Nephron progenitor cell (in vitro differentiated cells): ENCODE data around the gene CADM1.

Source experiments
- DNase-seq: peaks from one replicate; pipeline ENCODE4 v3.0.0; 2021
- H3K27ac Mint-ChIP-seq: 2 replicates; pipeline ENCODE4 v1.8.0; 2021; ENCODE audit warnings: mild to moderate bottlenecking, moderate library complexity, mixed read lengths
- H3K27me3 Mint-ChIP-seq: 2 replicates; pipeline ENCODE4 v1.8.0; 2021; ENCODE audit warnings: mild to moderate bottlenecking, low read depth, mixed read lengths; ENCODE audit not compliant: poor library complexity
- H3K36me3 Mint-ChIP-seq: 2 replicates; pipeline ENCODE4 v1.8.0; 2021; ENCODE audit warnings: low read depth, mixed read lengths
- H3K4me1 Mint-ChIP-seq: 2 replicates; pipeline ENCODE4 v1.8.0; 2021; ENCODE audit warnings: mixed read lengths
- H3K4me3 Mint-ChIP-seq: 2 replicates; pipeline ENCODE4 v1.8.0; 2021; ENCODE audit warnings: mild to moderate bottlenecking, moderate library complexity, mixed read lengths
- H3K9me3 Mint-ChIP-seq: 2 replicates; pipeline ENCODE4 v1.8.0; 2021; ENCODE audit warnings: mild to moderate bottlenecking, moderate library complexity, mixed read lengths
- TF ChIP-seq, protein P1 (sequence below): fragments of 200-600 bp; sonication (generic); IDR thresholded peaks from 2 replicates; pipeline ENCODE4 v1.5.0; 2021; ENCODE audit warnings: antibody characterized with exemption

Gene CADM1

DNA sequence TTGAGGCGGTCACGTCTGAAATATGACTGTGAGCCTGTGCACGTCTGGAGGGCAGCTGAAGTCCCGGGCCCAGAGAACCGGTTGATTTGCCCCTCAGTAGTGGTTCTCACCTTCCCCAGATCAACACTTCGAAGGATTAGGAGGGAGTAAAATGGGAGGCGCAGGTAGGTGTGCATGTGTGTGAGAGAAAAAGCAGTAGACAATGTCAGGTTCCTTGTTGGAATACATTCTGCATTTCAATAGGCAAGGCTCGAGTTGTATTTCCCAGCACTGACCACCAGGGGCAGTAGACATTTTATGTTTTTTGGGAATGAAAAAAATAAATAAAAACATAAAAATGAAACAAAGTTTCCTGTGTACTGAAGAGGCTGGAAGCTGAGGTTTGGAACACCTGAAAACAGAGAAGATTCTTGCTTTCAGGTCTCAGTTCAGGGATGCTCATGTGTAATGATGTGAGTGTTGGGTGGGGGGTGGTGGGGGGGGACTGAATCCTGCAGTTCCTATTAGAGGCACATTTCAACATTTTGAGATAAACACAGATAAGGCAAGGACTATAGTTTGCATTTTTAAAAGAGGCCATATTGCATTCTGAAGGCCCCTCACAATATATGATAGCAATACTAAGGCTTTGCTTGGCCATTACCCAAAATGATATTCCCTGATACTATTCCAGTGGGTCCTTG, 333.9 kb downstream of the CADM1 start:
- TF ChIP-seq, protein P1, sequence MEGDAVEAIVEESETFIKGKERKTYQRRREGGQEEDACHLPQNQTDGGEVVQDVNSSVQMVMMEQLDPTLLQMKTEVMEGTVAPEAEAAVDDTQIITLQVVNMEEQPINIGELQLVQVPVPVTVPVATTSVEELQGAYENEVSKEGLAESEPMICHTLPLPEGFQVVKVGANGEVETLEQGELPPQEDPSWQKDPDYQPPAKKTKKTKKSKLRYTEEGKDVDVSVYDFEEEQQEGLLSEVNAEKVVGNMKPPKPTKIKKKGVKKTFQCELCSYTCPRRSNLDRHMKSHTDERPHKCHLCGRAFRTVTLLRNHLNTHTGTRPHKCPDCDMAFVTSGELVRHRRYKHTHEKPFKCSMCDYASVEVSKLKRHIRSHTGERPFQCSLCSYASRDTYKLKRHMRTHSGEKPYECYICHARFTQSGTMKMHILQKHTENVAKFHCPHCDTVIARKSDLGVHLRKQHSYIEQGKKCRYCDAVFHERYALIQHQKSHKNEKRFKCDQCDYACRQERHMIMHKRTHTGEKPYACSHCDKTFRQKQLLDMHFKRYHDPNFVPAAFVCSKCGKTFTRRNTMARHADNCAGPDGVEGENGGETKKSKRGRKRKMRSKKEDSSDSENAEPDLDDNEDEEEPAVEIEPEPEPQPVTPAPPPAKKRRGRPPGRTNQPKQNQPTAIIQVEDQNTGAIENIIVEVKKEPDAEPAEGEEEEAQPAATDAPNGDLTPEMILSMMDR, result peak; percentile 74
- peaks cover 62% of the 10 kb centered on the region for H3K4me1 Mint-ChIP-seq
- H3K4me3 Mint-ChIP-seq, result no peak overlapping the region
- no peak overlapping the region for H3K27ac Mint-ChIP-seq
- no peaks in the 10 kb centered on the region for H3K9me3 Mint-ChIP-seq
- DNase-seq, result peak; percentile 58
- H3K36me3 Mint-ChIP-seq, result peaks cover 37% of the 10 kb centered on the region
- H3K27me3 Mint-ChIP-seq, result peaks cover 5% of the 10 kb centered on the region

DNA sequence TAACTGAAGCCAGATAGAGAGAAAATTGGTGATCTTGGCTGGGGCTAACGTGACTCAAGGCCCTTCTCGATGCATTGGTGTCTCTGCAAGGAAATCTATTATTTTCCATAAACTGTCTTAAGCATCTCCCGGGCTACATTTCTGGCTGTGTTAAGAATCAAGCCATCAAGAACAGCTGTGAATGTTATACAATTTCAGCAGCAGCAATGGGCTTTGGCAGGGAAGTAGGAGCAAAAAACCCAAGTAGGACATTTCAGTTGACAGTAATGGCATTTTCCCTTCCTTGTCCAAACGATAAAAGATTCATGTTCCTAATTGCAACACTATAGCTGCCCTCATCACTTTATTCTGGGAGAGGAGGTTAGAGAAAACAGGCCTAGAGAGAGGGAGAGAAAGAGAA, 335.0 kb downstream of the CADM1 start:
- Mint-ChIP-seq H3K27me3 (peaks cover 5% of the 10 kb centered on the region), H3K36me3 (peaks cover 27% of the 10 kb centered on the region), H3K4me3 (no peak overlapping the region), H3K4me1 (peaks cover 65% of the 10 kb centered on the region), H3K27ac (no peak overlapping the region), H3K9me3 (no peaks in the 10 kb centered on the region)
- TF ChIP-seq, protein P1, result no peak
- DNase-seq, result no peak

DNA sequence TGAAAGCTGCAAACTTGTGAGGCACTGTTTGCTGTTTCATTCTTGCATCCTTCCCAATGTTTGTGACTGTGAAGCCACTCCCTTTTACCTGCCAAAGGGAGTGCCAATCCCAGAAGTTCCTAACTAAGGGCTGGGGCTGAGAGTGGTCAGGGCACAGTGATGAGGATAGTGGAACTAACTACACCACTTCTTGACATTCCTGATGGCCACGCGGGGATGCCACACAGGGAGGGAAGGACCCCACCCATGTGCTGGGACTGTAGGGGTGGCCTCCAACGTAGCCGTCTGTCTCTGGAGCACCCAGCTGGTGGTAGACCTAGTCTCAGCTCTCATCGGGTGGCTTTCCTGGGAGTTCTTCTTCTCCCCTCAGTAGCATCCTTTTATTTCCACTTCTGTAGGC, 335.5 kb downstream of the CADM1 start:
- peaks cover 5% of the 10 kb centered on the region for H3K27me3 Mint-ChIP-seq
- TF ChIP-seq, protein P1, result no peak

DNA sequence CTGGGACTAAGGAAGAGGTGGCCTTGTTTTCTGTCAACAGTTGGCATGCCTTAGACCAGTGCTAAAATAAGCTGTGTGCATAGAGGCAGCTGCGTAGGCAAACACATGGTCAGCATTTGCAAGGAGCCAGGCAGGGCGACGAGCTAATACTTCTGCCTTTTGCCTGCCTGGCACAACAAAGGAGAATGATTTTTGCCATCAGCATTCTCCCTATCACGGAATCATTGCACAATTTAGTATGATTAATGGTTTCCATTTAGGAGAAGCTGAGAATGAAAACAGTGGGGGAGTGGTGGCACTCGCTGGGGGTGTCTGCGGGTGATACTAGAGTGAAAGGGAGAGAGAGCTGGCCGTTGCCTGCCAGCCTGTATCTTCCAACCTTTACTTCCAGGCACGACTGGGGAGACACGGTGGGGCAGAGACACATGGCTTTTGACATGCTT, 336.0 kb downstream of the CADM1 start:
- Mint-ChIP-seq H3K9me3 (no peaks in the 10 kb centered on the region), H3K27me3 (peaks cover 5% of the 10 kb centered on the region), H3K4me1 (peaks cover 75% of the 10 kb centered on the region), H3K36me3 (peaks cover 19% of the 10 kb centered on the region), H3K27ac (no peak overlapping the region), H3K4me3 (no peak overlapping the region)
- TF ChIP-seq, protein P1, result no peak
- no peak for DNase-seq

More for the DNA sequence above, 335.5 kb downstream of the CADM1 start:
- peaks cover 70% of the 10 kb centered on the region for H3K4me1 Mint-ChIP-seq
- peaks cover 21% of the 10 kb centered on the region for H3K36me3 Mint-ChIP-seq
- no peak for DNase-seq
- H3K9me3 Mint-ChIP-seq, result no peaks in the 10 kb centered on the region
- H3K4me3 Mint-ChIP-seq, result no peak overlapping the region
- H3K27ac Mint-ChIP-seq, result no peak overlapping the region

DNA sequence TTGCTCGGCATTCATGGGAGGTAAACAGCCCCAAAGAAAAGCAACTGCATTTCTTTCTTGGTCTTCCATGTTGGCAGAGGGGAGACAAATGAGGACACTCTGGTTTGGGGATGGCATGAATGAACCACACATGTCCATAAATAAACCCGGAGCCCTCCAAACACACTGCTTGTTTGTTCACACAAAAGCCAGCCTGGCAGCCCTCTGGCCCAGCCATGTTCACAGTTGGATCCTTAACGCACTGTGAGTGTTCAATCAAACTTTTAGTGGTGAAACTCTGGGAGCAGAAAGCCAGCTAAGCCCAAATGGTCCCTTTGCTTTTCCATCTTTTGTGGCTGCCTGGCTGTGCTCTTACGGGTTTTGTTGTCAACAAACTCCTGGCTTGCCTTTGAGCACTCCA, 336.8 kb downstream of the CADM1 start:
- H3K9me3 Mint-ChIP-seq, result no peaks in the 10 kb centered on the region
- peaks cover 12% of the 10 kb centered on the region for H3K36me3 Mint-ChIP-seq
- no peak overlapping the region for H3K27ac Mint-ChIP-seq
- H3K27me3 Mint-ChIP-seq, result peaks cover 12% of the 10 kb centered on the region
- H3K4me3 Mint-ChIP-seq, result no peak overlapping the region
- TF ChIP-seq, protein P1, result no peak
- H3K4me1 Mint-ChIP-seq, result peaks cover 82% of the 10 kb centered on the region
- no peak for DNase-seq

DNA sequence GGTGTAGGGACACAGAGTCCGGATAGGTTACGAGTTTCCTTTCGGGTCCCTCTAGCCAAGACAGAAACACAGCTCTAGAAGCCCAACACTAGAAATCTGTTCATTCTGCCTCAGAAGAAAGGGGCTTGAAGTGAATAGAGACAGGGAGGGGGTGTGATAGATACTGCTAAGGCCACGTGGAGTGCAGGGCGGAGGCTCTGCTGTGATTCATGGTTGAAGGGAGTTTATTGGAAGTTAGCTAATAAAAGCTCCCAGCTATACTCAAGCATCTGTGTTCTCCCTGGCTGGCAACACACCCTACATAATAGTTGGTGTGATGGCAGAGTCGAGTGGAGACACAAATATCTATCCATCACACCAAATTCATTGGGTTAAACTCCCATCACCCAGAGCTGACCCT, 337.4 kb downstream of the CADM1 start:
- H3K9me3 Mint-ChIP-seq, result no peaks in the 10 kb centered on the region
- H3K4me3 Mint-ChIP-seq, result peak overlapping the region; percentile 2
- no peak overlapping the region for H3K27ac Mint-ChIP-seq
- peaks cover 14% of the 10 kb centered on the region for H3K27me3 Mint-ChIP-seq
- no peak for DNase-seq
- peaks cover 80% of the 10 kb centered on the region for H3K4me1 Mint-ChIP-seq
- TF ChIP-seq, protein P1, result no peak
- H3K36me3 Mint-ChIP-seq, result peaks cover 6% of the 10 kb centered on the region
